Neural cell (in vitro differentiated cells): ENCODE data around the gene TMEM187.

Experiments used
- MXI1 ChIP-seq: fragments of 450-650 bp; conservative IDR thresholded peaks from 2 replicates; pipeline ENCODE4 v1.6.1; 2014; ENCODE audit warnings: antibody characterized with exemption, mild to moderate bottlenecking; ENCODE audit not compliant: poor library complexity, severe bottlenecking
- RAD21 ChIP-seq: fragments of 450-650 bp; conservative IDR thresholded peaks from 2 replicates; pipeline ENCODE4 v1.6.1; 2014; ENCODE audit warnings: antibody characterized with exemption, mild to moderate bottlenecking, moderate library complexity
- TF ChIP-seq, protein P1 (sequence below): fragments of 450-650 bp; IDR thresholded peaks from 2 replicates; pipeline ENCODE4 v1.5.1; 2014; ENCODE audit warnings: antibody characterized with exemption, mild to moderate bottlenecking, moderate library complexity; ENCODE audit not compliant: poor library complexity, severe bottlenecking

DNA sequence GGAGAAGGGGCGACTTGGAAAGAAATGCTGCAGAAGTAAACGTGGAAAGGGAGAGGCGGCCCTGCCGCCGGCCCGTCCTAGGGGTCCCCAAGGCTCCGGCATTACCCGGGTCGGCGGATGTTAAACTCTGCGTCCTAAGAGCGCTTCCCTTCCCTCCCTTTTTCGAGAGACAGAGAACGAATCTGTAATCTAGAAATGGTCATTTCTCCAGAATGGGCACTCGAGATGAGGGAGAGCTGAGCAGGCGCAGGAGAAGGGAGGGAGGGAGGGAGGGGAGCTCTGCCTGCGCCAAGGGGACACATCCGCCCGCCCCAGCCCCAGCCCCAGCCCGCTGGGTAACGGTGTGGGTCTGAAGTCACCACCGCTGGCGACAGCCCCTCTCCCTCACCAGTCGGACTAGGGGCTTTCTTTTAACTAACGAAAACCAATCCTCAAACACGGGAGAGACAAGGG is 2.6 kb upstream of the TMEM187 start:
- TF ChIP-seq RAD21 (no peak), MXI1 (no peak)
- TF ChIP-seq, protein P1, sequence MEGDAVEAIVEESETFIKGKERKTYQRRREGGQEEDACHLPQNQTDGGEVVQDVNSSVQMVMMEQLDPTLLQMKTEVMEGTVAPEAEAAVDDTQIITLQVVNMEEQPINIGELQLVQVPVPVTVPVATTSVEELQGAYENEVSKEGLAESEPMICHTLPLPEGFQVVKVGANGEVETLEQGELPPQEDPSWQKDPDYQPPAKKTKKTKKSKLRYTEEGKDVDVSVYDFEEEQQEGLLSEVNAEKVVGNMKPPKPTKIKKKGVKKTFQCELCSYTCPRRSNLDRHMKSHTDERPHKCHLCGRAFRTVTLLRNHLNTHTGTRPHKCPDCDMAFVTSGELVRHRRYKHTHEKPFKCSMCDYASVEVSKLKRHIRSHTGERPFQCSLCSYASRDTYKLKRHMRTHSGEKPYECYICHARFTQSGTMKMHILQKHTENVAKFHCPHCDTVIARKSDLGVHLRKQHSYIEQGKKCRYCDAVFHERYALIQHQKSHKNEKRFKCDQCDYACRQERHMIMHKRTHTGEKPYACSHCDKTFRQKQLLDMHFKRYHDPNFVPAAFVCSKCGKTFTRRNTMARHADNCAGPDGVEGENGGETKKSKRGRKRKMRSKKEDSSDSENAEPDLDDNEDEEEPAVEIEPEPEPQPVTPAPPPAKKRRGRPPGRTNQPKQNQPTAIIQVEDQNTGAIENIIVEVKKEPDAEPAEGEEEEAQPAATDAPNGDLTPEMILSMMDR = no peak
